Small intestine (tissue), 7 donors: Measurements from ENCODE around the gene SLC17A2. TPM values are rescaled to one million over a fixed set of nuclear protein-coding genes. Genes with fewer than 3 reads are reported as not detected.
"Not testable (repeated sequence)": the region's sequence is repeated elsewhere in the genome, so short reads cannot be mapped to it uniquely, and the experiment has no call there.

Source experiments
- DNase-seq, 2 donors: peaks; one replicate each; pipeline versions ENCODE4 v3.0.0 to v3.0.0-alpha.2; 2013
- FAIRE-seq: peaks from 2 replicates; lab custom pipeline; 2012; peaks lifted over from hg19 to GRCh38; lab: Jason Lieb, UNC
- H3K27ac ChIP-seq, 3 donors: one replicate each; pipeline ENCODE4 v1.5.1; 2013; ENCODE audit warnings: low read length in 2 of 3, mild to moderate bottlenecking in 2 of 3, control low read depth in 1 of 3, inconsistent platforms in 1 of 3, low read depth in 1 of 3, moderate library complexity in 1 of 3
- H3K27me3 ChIP-seq, 3 donors: one replicate each; pipeline ENCODE4 v1.6.1; 2013; ENCODE audit warnings: low read length in 3 of 3, inconsistent platforms in 1 of 3; ENCODE audit not compliant: control insufficient read depth in 3 of 3, insufficient read depth in 3 of 3
- H3K36me3 ChIP-seq, 3 donors: one replicate each; pipeline ENCODE4 v1.6.1; 2013; ENCODE audit warnings: low read length in 3 of 3, inconsistent platforms in 1 of 3, low read depth in 1 of 3, mild to moderate bottlenecking in 1 of 3, moderate library complexity in 1 of 3; ENCODE audit not compliant: control insufficient read depth in 3 of 3, insufficient read depth in 2 of 3
- H3K4me1 ChIP-seq, 3 donors: one replicate each; pipeline ENCODE4 v1.6.1; 2013; ENCODE audit warnings: low read length in 2 of 3, inconsistent platforms in 1 of 3, low read depth in 1 of 3, mild to moderate bottlenecking in 1 of 3, moderate library complexity in 1 of 3; ENCODE audit not compliant: control insufficient read depth in 3 of 3, insufficient read depth in 2 of 3
- H3K4me3 ChIP-seq, 3 donors: one replicate each; pipeline ENCODE4 v1.5.1; 2013; ENCODE audit warnings: low read length in 3 of 3, control low read depth in 1 of 3, inconsistent platforms in 1 of 3, low read depth in 1 of 3, mild to moderate bottlenecking in 1 of 3, moderate library complexity in 1 of 3
- H3K9me3 ChIP-seq, 2 donors: one replicate each; pipeline ENCODE4 v1.6.1; 2013; ENCODE audit warnings: low read depth in 1 of 2, low read length in 1 of 2; ENCODE audit not compliant: control insufficient read depth in 2 of 2, insufficient read depth in 1 of 2
- WGBS, 3 donors: extraction: QIAGEN DNeasy Blood & Tissue Kit; methylation state at CpG; one replicate each; pipeline ENCODE4 v1.1.7; 2013; 5-methylcytosine and 5-hydroxymethylcytosine counted together
- polyA plus RNA-seq, 4 donors: library from polyadenylated mRNA; stranded (reverse) in 3 of 4; unstranded in 1 of 4; fragments of 200-250 nt in 3 of 4; fragments of 120-200 nt in 1 of 4; gene quantifications; one replicate each; pipeline versions ENCODE4 v1.2.1 to v1.2.3, GENCODE V29; 2013
- donor health status: healthy with polysubstance abuse.
- donor health status: control.
- donor health status: control.
- donor health status: Bipolar disorder and iron deficiency.
- donor health status: healthy.

Gene SLC17A2
- polyA plus RNA-seq, 4 donors: 0.04 TPM; not detected in 3

DNA sequence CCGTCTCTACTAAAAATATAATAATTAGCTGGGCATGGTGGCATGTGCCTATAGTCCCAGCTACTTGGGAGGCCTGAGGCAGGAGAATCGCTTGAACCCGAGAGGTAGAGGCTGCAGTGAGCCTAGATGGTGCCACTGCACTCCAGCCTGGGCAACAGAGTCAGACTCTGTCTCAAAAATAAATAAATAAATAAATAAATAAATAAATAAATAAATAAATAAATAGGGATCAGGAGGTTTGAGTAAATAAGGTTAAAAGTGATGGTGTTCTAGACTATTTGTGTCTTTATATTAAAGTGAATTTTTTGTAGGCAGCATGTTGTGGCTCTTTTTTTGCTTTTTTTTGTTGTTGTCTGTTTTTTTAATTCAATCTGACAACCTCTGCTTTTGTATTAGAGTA is 17.0 kb upstream of the SLC17A2 start:
- not testable (repeated sequence) for DNase-seq, H3K9me3 ChIP-seq, H3K27ac ChIP-seq, FAIRE-seq, H3K36me3 ChIP-seq, H3K27me3 ChIP-seq, H3K4me3 ChIP-seq
- WGBS, 3 donors: 97 to 100% (median 98%) methylated on average over 3 of the region's 3 CpGs
- peaks cover 0 to 17% (median 2%) of the 10 kb centered on the region in 3 donors for H3K4me1 ChIP-seq

DNA sequence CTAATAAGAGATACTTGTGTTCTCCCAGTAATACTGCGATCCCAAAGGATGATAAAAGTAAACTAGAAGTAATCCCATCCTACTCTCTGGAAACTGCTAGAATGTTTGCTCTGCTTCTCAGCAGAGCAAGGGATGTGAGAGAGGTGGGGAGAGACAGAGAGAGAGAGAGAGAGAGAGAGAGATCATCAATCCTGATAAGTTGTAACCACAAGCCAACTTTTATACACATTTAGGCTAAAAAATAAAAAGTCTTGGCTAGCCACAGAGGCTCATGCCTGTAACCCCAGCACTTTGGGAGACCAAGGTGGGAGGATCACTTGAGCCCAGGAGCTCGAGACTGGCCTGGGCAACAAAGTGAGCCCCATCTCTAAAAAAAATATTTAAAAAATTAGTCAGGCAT is 16.1 kb upstream of the SLC17A2 start:
- peaks cover 0 to 11% (median 0%) of the 10 kb centered on the region in 3 donors for H3K4me1 ChIP-seq

DNA sequence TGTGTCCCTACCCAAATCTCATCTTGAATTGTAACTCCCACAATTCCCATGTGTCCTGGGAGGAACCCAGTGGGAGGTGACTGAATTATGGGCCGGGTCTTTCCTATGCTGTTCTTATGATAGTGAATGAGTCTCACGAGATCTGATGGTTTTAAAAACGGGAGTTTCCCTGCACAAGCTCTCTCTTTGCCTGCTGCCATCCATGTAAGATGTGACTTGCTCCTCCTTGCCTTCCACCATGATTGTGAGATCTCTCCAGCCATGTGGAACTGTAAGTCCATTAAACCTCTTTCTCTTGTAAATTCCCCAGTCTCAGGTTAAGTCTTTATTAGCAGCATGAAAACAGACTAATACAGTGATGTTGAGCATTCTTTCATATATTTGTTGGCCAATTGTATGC is 15.2 kb upstream of the SLC17A2 start:
- not testable (repeated sequence) for H3K27me3 ChIP-seq, H3K4me3 ChIP-seq, H3K9me3 ChIP-seq, H3K36me3 ChIP-seq, DNase-seq, H3K27ac ChIP-seq, FAIRE-seq
- H3K4me1 ChIP-seq: peaks cover 0 to 11% (median 0%) of the 10 kb centered on the region in 3 donors
- 88 to 94% (median 89%) methylated on average over 3 of the region's 3 CpGs for WGBS, 3 donors

More for the DNA sequence above, 16.1 kb upstream of the SLC17A2 start:
- Histone ChIP-seq H3K36me3 (no peaks in the 10 kb centered on the region), H3K27ac (no peak overlapping the region), H3K27me3 (no peaks in the 10 kb centered on the region), H3K9me3 (peaks cover 0 to 3% of the 10 kb centered on the region in 2 donors), H3K4me3 (no peak overlapping the region)
- DNase-seq: no peak
- WGBS, 3 donors: 81 to 93% (median 85%) methylated on average over 2 of the region's 2 CpGs
- no peak for FAIRE-seq

DNA sequence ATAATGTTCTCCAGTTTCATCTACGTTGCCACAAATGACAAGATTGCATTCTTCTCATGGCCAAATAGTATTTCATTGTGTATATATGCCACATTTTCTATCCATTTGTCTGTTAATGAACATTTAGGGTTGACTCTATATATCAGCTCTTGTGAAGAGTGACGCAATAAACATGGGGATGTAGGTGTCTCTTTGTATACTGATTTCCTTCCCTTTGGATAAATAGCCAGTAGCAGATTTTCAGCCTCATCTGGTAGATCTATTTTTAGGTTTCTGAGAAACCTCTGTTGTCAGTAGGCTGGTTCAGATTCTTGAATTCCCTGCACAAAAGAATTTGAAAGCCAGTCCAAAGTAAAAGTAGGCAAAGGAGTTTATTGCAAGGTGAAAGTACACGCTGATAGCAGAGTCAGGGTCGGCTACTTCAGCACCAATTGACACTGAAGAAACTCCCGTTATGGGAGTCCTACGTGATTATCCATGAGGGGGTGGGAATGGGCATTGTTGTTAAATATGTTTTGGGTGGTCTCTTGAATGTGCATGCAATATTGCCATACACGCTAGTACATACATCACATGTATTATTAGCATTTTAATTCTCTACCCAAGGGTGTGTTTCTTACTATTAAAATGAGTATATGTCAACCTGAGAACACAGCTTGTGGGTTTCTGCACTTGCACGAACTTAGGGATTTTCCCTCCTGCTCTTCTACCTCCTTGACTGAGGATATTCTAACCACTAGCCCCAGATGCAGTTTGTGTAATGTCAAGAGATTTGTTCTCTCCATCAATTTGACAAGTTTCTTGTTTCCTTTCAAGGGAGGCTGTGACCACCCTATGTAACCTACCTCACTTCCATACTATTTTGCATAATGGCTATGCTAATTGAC is 14.4 kb upstream of the SLC17A2 start:
- Histone ChIP-seq H3K27me3 (no peaks in the 10 kb centered on the region), H3K4me1 (peaks cover 0 to 11% (median 0%) of the 10 kb centered on the region in 3 donors), H3K27ac (no peak overlapping the region), H3K4me3 (no peak overlapping the region), H3K36me3 (no peaks in the 10 kb centered on the region), H3K9me3 (peaks cover 0 to 3% of the 10 kb centered on the region in 2 donors)
- FAIRE-seq (no peak), DNase-seq (peak; percentile 61 to 70)
- 14 to 53% (median 30%) methylated on average over 8 of the region's 8 CpGs for WGBS, 3 donors

DNA sequence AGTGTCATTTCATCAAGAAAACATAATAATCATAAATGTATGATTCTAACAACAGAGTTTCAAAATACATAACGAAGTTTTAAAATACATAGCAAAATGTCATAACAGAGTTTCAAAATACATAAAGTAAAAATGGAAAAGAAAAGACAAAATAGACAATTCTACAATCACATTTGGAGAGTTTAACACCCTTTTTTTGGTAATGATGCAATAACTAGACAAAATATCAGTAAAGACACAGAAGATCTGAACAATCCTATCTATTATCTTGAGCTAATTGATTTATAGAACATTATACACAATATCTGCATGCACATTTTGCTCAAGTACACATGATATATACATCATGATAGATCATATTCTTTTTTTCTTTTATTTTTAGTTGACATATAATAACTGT is 13.4 kb upstream of the SLC17A2 start:
- Histone ChIP-seq H3K27ac (no peak overlapping the region), H3K36me3 (no peaks in the 10 kb centered on the region), H3K4me1 (peaks cover 0 to 11% (median 0%) of the 10 kb centered on the region in 3 donors), H3K4me3 (no peak overlapping the region), H3K9me3 (peaks cover 0 to 3% of the 10 kb centered on the region in 2 donors), H3K27me3 (no peaks in the 10 kb centered on the region)
- DNase-seq (no peak), FAIRE-seq (peak; percentile 67)
- WGBS, 3 donors: 86 to 100% (median 89%) methylated on average over 1 of the region's 1 CpG

DNA sequence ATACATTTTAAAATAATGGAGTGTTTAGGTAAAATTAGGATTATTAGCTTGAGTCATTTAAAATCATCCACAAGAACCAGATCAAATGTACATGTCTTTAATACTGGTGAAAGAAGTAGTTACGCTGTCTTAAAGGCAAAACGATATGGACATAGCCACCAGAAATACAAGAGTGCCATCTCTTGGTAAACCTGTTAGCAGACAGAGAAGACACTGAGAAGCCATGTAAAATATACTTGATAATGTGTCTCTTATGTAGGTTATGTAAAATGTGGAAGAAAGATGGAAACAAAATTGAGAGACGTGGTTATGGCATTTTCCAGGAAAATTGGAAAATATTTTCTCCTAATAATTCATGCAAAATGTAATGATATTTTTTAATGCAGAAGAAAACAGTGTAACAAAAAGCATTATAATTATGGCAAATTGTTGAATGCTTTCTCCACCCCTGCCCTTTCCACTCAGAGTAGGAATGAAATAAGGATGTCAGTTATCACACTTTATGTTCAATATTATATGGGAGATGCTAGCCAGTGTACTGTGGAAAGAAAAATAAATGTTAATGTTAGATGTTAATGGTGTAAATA is 12.2 kb upstream of the SLC17A2 start:
- Histone ChIP-seq H3K4me1 (peaks cover 0 to 11% (median 0%) of the 10 kb centered on the region in 3 donors), H3K36me3 (no peaks in the 10 kb centered on the region), H3K9me3 (peaks cover 0 to 3% of the 10 kb centered on the region in 2 donors), H3K27ac (no peak overlapping the region), H3K27me3 (no peaks in the 10 kb centered on the region), H3K4me3 (no peak overlapping the region)
- peak; percentile 10 for FAIRE-seq
- peak; percentile 56 for DNase-seq
- 35 to 38% (median 38%) methylated on average over 3 of the region's 3 CpGs for WGBS, 3 donors

DNA sequence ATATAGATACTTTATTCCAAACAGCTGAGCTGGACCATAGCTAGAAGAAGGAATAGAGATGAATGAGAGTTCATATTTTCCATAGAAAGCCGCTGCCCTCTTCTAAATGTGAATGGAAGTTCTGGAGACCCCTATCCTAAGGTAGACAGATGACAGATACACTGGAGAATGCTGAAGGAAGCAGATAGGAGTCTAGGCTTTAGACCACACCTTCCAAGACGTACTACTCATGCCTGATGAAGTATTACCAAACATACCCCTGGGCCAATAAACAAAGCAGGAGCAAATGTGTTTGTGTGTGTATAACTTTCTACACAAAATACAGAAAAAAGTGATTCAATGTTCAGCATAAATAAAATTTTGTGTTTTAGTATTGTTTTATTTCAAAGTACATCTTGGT is 9.1 kb upstream of the SLC17A2 start:
- FAIRE-seq (no peak), DNase-seq (no peak)
- H3K36me3 ChIP-seq: no peaks in the 10 kb centered on the region
- no peaks in the 10 kb centered on the region for H3K27me3 ChIP-seq
- WGBS, 3 donors: 69 to 91% (median 73%) methylated on average over 2 of the region's 2 CpGs
- H3K4me1 ChIP-seq: peaks cover 0 to 5% (median 0%) of the 10 kb centered on the region in 3 donors
- H3K4me3 ChIP-seq: no peak overlapping the region
- no peaks in the 10 kb centered on the region for H3K9me3 ChIP-seq
- no peak overlapping the region for H3K27ac ChIP-seq

DNA sequence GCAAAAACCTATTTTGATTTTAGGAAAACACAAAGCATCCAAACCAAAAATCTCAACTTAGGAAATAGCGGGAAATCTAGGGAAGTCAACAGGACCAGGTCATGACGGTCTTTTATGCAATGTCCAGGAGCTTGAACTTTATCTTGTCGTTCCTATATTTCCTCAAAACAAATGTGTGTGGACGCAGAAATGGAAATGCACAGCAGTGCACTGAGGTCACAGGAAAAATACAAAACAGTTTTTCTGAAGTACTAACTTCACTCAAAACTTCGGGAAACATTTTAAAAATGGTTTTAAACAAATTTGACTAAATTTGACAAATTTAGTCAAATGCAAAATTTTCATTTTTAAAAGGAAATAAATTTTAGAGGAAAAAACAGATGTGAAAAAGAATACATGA is 5.5 kb upstream of the SLC17A2 start:
- WGBS, 3 donors: 92 to 96% (median 93%) methylated on average over 5 of the region's 5 CpGs
- no peak for FAIRE-seq
- Histone ChIP-seq H3K36me3 (no peaks in the 10 kb centered on the region), H3K27ac (no peak overlapping the region), H3K4me1 (peaks cover 0 to 7% (median 0%) of the 10 kb centered on the region in 3 donors), H3K9me3 (no peaks in the 10 kb centered on the region), H3K27me3 (no peaks in the 10 kb centered on the region), H3K4me3 (no peak overlapping the region)
- DNase-seq: no peak
